Measurements from ENCODE around the gene PSMA4.
A peak's percentile ranks its signal among the peaks of the same experiment; 100 is the strongest.
"Not testable (repeated sequence)": the region's sequence is repeated elsewhere in the genome, so short reads cannot be mapped to it uniquely, and the experiment has no call there.

The PSMA4 gene

GRCh38 chr15:78540141-78540870 lies at the start of gene PSMA4:
Gene PSMA4, plus strand, starts transcription at chr15:78540444. Its CDS starts 1,484 bp downstream, at chr15:78541928.
- no peaks in the 10 kb centered on the region for H3K9me3 Mint-ChIP-seq
- H3K4me3 Mint-ChIP-seq, result peak within 1 kb of the TSS; percentile 85
- H3K27me3 Mint-ChIP-seq, result peaks cover 3% of the 10 kb centered on the region
- peaks cover 16% of the 10 kb centered on the region for H3K36me3 Mint-ChIP-seq
- peak; percentile 95 for ATAC-seq
- H3K27ac Mint-ChIP-seq, result peak within 1 kb of the TSS; percentile 95
- H3K4me1 Mint-ChIP-seq, result peaks cover 18% of the 10 kb centered on the region

- Mint-ChIP-seq H3K4me1 (no peaks in the 10 kb centered on the region), H3K4me3 (no peak overlapping the region), H3K9me3 (no peaks in the 10 kb centered on the region), H3K27ac (no peak overlapping the region), H3K27me3 (no peaks in the 10 kb centered on the region), H3K36me3 (peaks cover 57% of the 10 kb centered on the region)
- ATAC-seq, result no peak
These were observed 47.4 kb upstream of the PSMA4 start for GRCh38 chr15:78492872-78493271.

- peaks cover 44% of the 10 kb centered on the region for H3K36me3 Mint-ChIP-seq
- no peak overlapping the region for H3K27ac Mint-ChIP-seq
- peaks cover 7% of the 10 kb centered on the region for H3K4me1 Mint-ChIP-seq
- no peak for ATAC-seq
- H3K9me3 Mint-ChIP-seq, result peaks cover 3% of the 10 kb centered on the region
- H3K4me3 Mint-ChIP-seq, result no peak overlapping the region
- H3K27me3 Mint-ChIP-seq, result peaks cover 10% of the 10 kb centered on the region
These were observed 38.4 kb upstream of the PSMA4 start for GRCh38 chr15:78501857-78502256.

- H3K9me3 Mint-ChIP-seq, result peaks cover 3% of the 10 kb centered on the region
- H3K4me3 Mint-ChIP-seq, result no peak overlapping the region
- H3K36me3 Mint-ChIP-seq, result peaks cover 39% of the 10 kb centered on the region
- ATAC-seq, result no peak
- peaks cover 15% of the 10 kb centered on the region for H3K4me1 Mint-ChIP-seq
- H3K27ac Mint-ChIP-seq, result no peak overlapping the region
- H3K27me3 Mint-ChIP-seq, result peaks cover 18% of the 10 kb centered on the region
These were observed 37.6 kb upstream of the PSMA4 start for GRCh38 chr15:78502641-78503040.

- Mint-ChIP-seq H3K36me3 (peaks cover 1% of the 10 kb centered on the region), H3K4me1 (peaks cover 28% of the 10 kb centered on the region), H3K4me3 (peak within 1 kb of the TSS; percentile 94), H3K9me3 (no peaks in the 10 kb centered on the region), H3K27ac (peak within 1 kb of the TSS; percentile 7), H3K27me3 (peaks cover 35% of the 10 kb centered on the region)
- ATAC-seq, result peak; percentile 88
These were observed 33.0 kb upstream of the PSMA4 start, which contains the start of gene HYKK for GRCh38 chr15:78506971-78507830. Gene HYKK, plus strand, starts transcription at chr15:78507577. Its CDS starts 5,512 bp downstream, at chr15:78513089.

- H3K4me3 Mint-ChIP-seq, result peak overlapping the region; percentile 94
- no peaks in the 10 kb centered on the region for H3K36me3 Mint-ChIP-seq
- H3K9me3 Mint-ChIP-seq, result no peaks in the 10 kb centered on the region
- peak; percentile 48 for ATAC-seq
- H3K4me1 Mint-ChIP-seq, result peaks cover 28% of the 10 kb centered on the region
- H3K27me3 Mint-ChIP-seq, result peaks cover 35% of the 10 kb centered on the region
- peak overlapping the region; percentile 7 for H3K27ac Mint-ChIP-seq
These were observed 32.4 kb upstream of the PSMA4 start for GRCh38 chr15:78507831-78508160.

GRCh38 chr15:78508272-78508671 lies 32.0 kb upstream of the PSMA4 start:
- peaks cover 35% of the 10 kb centered on the region for H3K27me3 Mint-ChIP-seq
- H3K4me3 Mint-ChIP-seq, result peak overlapping the region; percentile 94
- peak overlapping the region; percentile 7 for H3K27ac Mint-ChIP-seq
- H3K9me3 Mint-ChIP-seq, result no peaks in the 10 kb centered on the region
- peaks cover 28% of the 10 kb centered on the region for H3K4me1 Mint-ChIP-seq
- no peaks in the 10 kb centered on the region for H3K36me3 Mint-ChIP-seq
- no peak for ATAC-seq

- Mint-ChIP-seq H3K4me1 (peaks cover 28% of the 10 kb centered on the region), H3K4me3 (no peak overlapping the region), H3K9me3 (no peaks in the 10 kb centered on the region), H3K36me3 (no peaks in the 10 kb centered on the region), H3K27ac (no peak overlapping the region), H3K27me3 (peaks cover 35% of the 10 kb centered on the region)
- no peak for ATAC-seq
These were observed 30.4 kb upstream of the PSMA4 start for GRCh38 chr15:78509726-78510312.

- H3K27ac Mint-ChIP-seq, H3K36me3 Mint-ChIP-seq, H3K4me3 Mint-ChIP-seq, H3K4me1 Mint-ChIP-seq, ATAC-seq, H3K27me3 Mint-ChIP-seq, H3K9me3 Mint-ChIP-seq: not testable (repeated sequence)
These were observed 20.2 kb upstream of the PSMA4 start for GRCh38 chr15:78520035-78520434.

GRCh38 chr15:78524230-78524629 lies 16.0 kb upstream of the PSMA4 start:
- no peak overlapping the region for H3K27ac Mint-ChIP-seq
- no peak for ATAC-seq
- no peaks in the 10 kb centered on the region for H3K27me3 Mint-ChIP-seq
- H3K4me1 Mint-ChIP-seq, result no peaks in the 10 kb centered on the region
- H3K4me3 Mint-ChIP-seq, result no peak overlapping the region
- H3K36me3 Mint-ChIP-seq, result no peaks in the 10 kb centered on the region
- peaks cover 3% of the 10 kb centered on the region for H3K9me3 Mint-ChIP-seq

- no peak overlapping the region for H3K27ac Mint-ChIP-seq
- no peaks in the 10 kb centered on the region for H3K4me1 Mint-ChIP-seq
- ATAC-seq, result no peak
- no peaks in the 10 kb centered on the region for H3K27me3 Mint-ChIP-seq
- H3K36me3 Mint-ChIP-seq, result no peaks in the 10 kb centered on the region
- H3K4me3 Mint-ChIP-seq, result no peak overlapping the region
- H3K9me3 Mint-ChIP-seq, result peaks cover 3% of the 10 kb centered on the region
These were observed 12.9 kb upstream of the PSMA4 start for GRCh38 chr15:78527325-78527724.

- H3K27me3 Mint-ChIP-seq, result peaks cover 5% of the 10 kb centered on the region
- no peaks in the 10 kb centered on the region for H3K4me1 Mint-ChIP-seq
- H3K27ac Mint-ChIP-seq, result no peak overlapping the region
- no peak for ATAC-seq
- H3K36me3 Mint-ChIP-seq, result no peaks in the 10 kb centered on the region
- H3K9me3 Mint-ChIP-seq, result no peaks in the 10 kb centered on the region
- no peak overlapping the region for H3K4me3 Mint-ChIP-seq
These were observed 6.9 kb upstream of the PSMA4 start for GRCh38 chr15:78533331-78533730.

GRCh38 chr15:78536134-78536533 lies 4.1 kb upstream of the PSMA4 start:
- no peak for ATAC-seq
- peaks cover 5% of the 10 kb centered on the region for H3K27me3 Mint-ChIP-seq
- no peak overlapping the region for H3K27ac Mint-ChIP-seq
- no peak overlapping the region for H3K4me3 Mint-ChIP-seq
- peaks cover under 1% of the 10 kb centered on the region for H3K36me3 Mint-ChIP-seq
- H3K9me3 Mint-ChIP-seq, result no peaks in the 10 kb centered on the region
- H3K4me1 Mint-ChIP-seq, result peaks cover under 1% of the 10 kb centered on the region

GRCh38 chr15:78537266-78537905 lies 2.9 kb upstream of the PSMA4 start:
- H3K27me3 Mint-ChIP-seq, result peaks cover 5% of the 10 kb centered on the region
- H3K4me1 Mint-ChIP-seq, result peaks cover 13% of the 10 kb centered on the region
- no peaks in the 10 kb centered on the region for H3K9me3 Mint-ChIP-seq
- H3K36me3 Mint-ChIP-seq, result peaks cover 11% of the 10 kb centered on the region
- no peak overlapping the region for H3K27ac Mint-ChIP-seq
- ATAC-seq, result no peak
- no peak overlapping the region for H3K4me3 Mint-ChIP-seq

- peaks cover 18% of the 10 kb centered on the region for H3K4me1 Mint-ChIP-seq
These were observed 1.9 kb upstream of the PSMA4 start for GRCh38 chr15:78538358-78538757.

More at GRCh38 chr15:78538358-78538757, 1.9 kb upstream of the PSMA4 start:
- Mint-ChIP-seq H3K27me3 (peaks cover 5% of the 10 kb centered on the region), H3K4me3 (no peak overlapping the region), H3K36me3 (peaks cover 16% of the 10 kb centered on the region), H3K9me3 (no peaks in the 10 kb centered on the region), H3K27ac (no peak overlapping the region)
- no peak for ATAC-seq

Data from stimulated activated memory B cell treated with anti-CD40 and anti-IgM and Interleukin-4, amounts not matched to agents 10 μg/mL and 1 μg/mL and 100 μg/mL, for 72 hours (primary cell).